ENCODE results near the gene HINT2.

GRCh38 chr9:35835216-35835632 lies 20.4 kb upstream of the HINT2 start:
- no peak for TF ChIP-seq POLR2A (IDR thresholded peaks at IDR 0.05)
- TF ChIP-seq CTCF (IDR thresholded peaks at IDR 0.05): no peak
- TF ChIP-seq POLR2AphosphoS5 (IDR thresholded peaks at IDR 0.05; ENCODE audit: insufficient read depth in 1 of 2, low read depth in 1 of 2): no peak
